GM12872 (cell line): ENCODE results near the gene PAPOLB.
A peak's percentile ranks its signal among the peaks of the same experiment; 100 is the strongest.

Experiments used
- TF ChIP-seq, protein P1 (sequence below): IDR thresholded peaks from 3 replicates; pipeline ENCODE4 v1.5.1; 2011; ENCODE audit warnings: low read depth, mild to moderate bottlenecking, low read length, moderate library complexity; ENCODE audit not compliant: insufficient read depth

Gene PAPOLB

DNA sequence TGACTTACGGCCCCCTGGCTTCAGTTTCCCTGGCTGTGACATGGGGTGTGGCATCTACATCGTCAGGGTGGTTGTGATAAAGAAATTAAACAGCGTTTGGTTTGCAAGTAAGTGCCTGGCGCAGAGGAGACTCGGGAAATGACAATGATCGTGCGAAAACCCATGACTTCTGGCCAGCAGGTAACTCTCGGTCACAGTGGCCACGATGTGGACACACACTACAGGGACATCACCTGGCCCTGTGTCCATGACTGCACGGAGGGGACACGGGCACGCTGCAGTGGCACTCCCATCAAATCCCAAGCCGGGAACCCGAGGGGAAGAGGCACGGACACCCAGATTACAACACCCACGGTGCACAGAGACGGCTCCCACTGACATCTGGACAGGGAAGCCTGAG is 28.7 kb downstream of the PAPOLB start:
- TF ChIP-seq, protein P1, sequence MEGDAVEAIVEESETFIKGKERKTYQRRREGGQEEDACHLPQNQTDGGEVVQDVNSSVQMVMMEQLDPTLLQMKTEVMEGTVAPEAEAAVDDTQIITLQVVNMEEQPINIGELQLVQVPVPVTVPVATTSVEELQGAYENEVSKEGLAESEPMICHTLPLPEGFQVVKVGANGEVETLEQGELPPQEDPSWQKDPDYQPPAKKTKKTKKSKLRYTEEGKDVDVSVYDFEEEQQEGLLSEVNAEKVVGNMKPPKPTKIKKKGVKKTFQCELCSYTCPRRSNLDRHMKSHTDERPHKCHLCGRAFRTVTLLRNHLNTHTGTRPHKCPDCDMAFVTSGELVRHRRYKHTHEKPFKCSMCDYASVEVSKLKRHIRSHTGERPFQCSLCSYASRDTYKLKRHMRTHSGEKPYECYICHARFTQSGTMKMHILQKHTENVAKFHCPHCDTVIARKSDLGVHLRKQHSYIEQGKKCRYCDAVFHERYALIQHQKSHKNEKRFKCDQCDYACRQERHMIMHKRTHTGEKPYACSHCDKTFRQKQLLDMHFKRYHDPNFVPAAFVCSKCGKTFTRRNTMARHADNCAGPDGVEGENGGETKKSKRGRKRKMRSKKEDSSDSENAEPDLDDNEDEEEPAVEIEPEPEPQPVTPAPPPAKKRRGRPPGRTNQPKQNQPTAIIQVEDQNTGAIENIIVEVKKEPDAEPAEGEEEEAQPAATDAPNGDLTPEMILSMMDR: no peak

DNA sequence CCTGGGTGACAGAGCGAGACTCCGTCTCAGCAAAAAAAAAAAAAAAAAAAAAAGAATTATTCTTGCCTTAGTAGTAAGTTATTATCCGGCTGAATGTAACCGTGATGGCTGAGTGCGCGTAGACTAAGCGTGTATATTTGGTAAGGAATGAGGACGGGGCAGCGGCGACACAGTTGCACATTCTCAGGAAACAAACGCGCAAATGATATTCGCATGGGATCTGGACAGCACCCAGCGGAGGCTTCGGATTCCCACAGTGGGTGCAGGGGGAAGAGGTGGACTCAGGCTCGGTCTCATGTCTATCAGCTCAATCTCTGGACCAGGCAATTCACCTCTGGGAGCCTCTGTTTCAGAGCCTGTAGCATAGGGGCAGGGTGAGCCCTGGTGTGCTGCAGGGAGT is 29.1 kb downstream of the PAPOLB start:
- TF ChIP-seq, protein P1: no peak

DNA sequence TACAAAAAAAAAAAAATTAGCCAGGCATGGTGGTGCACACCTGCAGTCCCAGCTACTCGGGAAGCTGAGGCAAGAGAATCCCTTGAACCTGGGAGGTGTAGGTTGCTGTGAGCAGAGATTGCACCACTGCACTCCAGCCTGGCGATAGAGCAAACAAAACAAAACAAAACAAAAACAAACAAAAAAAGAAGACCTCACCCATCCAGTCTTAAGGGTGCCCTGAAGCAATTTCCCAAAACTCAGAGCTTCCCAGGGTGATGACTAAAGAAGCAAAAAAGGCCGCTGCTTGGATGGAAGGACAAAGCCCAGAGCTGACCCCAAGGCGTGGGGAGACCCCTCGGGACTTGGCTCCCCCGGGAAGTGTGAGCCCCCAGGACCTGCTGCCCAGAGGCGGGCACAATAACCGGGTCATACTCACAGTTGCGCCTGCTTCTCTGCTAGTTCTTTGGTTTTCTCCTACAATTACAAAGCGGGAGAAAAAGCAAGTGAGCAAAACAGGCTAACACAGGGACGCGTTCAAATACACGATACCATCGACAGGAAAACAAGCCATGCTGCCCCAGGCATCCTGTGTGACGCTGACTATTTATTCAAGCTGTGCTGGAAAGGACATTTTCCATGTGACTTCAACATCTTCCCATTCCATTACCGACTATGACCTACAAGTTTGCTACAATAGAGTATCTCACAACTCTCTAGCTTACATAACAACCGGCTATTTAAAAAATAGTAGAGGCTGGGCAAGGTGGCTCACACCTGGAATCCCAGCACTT is 29.9 kb downstream of the PAPOLB start:
- TF ChIP-seq, protein P1: no peak

GRCh38 chr7:4830176-4830575 is 31.7 kb downstream of the PAPOLB start:
- TF ChIP-seq, protein P1: peak; percentile 94

DNA sequence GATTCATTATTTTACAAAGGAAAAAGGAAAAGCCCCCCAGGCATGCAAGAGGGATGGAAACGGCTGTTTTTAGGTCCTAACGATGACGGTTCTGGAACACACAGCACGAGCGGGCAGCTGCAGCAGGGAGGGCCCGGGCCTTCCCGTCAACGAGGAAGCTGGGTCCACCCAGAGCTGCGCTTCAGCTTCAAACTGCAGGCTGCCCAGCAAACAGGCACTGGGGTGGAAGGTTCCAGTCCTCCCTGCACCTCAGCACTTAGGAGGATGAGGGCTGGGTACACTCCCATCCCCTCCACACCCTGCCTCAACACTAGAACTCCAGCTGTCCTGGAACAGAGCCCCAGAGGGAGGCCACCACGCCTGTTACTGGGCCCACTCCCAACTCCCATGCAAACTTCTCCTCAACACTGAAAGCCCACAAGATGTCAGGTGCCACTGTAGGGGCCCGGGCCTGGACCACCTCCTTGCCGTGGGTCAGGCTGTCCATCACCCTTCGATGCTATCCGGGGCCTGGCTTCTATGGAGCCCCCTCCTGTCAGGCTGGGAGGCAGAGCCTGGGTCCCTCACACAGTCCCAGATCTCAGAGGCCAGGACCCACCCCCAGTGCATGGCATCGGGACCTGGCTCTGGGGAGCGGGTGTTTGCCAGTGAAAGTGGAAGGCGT is 33.0 kb downstream of the PAPOLB start:
- TF ChIP-seq, protein P1: no peak

GRCh38 chr7:4825081-4825480 is 36.7 kb downstream of the PAPOLB start:
- TF ChIP-seq, protein P1: no peak

DNA sequence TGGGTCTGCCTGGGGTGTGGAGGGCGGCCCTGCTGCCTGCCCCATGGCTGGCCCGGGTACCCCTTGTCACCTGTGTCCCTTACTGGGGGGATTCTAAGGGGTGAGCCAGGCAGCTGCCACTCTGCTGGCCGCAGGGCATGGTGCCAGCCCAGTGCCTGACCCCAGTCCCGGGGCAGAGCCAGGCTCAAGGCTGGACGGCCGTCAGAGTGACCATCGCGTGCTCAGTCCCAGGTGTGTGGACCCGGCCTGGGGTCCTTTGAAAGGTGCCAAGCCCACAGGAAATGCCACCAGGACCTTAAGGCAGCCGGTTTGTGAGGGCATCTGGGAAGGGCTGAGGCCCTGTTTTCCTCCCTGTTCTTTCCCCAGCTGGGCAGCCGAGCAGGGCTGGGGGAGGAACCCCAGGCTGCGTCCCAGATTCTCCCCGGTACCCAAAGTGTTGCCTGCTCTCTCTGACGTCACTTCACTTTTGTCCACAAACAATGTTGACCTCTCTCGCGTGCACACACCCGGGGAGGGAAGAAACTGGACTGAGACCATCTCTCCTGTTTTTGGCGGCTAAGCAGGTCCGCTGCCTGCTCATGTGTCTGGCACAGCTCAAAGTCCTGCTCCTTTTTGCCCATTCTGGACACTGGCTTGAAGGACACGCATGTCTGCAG is 37.6 kb downstream of the PAPOLB start:
- TF ChIP-seq, protein P1: no peak
